Stimulated activated CD8-positive, alpha-beta memory T cell treated with anti-CD3 and anti-CD28 coated beads, Interleukin-7, amount 100 ng/mL, for 24 hours (primary cell): Measurements from ENCODE around the gene ZNF560.

Experiments
- DNase-seq: peaks from one replicate; pipeline ENCODE4 v3.0.0-alpha.2; 2020; ENCODE audit warnings: low read depth

Gene ZNF560

DNA sequence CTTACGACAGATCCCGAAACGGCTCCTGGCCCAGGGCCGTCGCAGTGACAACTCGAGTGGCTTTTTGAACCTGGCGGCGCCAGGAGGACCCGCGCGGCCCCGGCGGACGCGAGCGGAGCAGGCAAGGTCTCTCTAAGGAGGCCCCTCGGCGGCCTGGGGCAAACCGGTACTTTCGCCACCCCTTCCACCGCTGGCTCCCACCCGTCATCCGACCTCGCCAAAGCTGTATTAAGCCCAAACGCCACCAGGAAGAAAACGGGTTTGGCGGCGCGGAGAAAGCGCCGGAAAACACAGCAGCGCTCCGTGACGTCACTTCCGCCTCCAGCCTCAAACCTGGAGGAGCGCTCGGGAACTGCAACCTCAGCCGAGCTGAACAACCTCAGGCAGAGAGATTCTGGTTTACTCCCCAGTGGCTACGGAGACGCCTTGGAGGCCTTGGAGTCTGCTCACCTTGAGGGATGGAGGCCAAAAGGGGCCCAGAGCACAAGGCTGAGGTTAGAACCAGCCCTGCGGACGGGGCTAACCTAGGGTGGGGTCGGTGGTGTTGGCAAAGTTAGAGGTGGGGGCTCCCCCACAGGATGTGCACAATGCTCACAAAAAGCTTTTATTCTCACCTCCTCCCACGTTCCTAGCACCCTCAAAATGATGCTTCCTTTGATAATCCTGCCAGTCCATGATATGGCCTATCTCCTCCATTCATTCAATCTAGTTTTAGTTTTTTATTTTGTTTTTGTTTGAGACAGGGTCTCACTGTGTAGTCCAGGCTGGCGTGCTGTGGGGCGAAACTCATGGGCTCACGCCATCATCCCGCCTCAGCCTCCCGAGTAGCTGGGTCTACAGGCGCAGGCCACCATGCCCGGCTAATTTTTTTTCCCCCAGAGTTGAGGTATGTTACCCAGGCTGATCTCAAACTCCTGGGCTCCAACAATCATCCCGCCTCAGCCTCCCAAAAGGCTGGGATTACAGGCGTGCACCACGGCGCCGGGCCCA lies 62.8 kb downstream of the ZNF560 start, which contains the start of gene ZNF266:
Gene ZNF266 (minus strand): TSS at position 295 of the 990 bp plus-strand sequence. CDS start 15,484 bp downstream, outside the sequence.
- DNase-seq, result peak; percentile 87

- peak; percentile 33 for DNase-seq
Observed at GRCh38 chr19:9431475-9431874, 66.9 kb downstream of the ZNF560 start.

DNA sequence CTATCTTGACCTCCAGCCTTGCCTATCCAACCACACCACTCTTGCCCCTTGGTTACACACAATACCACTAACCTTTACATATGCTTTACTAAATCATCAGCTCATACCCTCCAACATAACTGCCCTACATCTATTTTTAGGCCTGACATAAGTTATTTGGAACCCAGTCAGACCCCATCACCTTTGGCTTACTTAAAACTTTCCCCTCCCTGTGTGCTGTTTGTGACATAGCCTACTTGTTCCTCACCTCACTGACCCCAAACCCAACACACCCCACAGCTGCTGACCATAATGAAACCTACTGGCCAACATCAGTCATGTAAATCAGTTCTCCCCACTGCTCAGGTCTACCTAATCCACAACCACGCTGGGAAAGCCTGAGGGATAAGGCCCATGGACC lies 68.0 kb downstream of the ZNF560 start:
- no peak for DNase-seq

- no peak for DNase-seq
Observed at GRCh38 chr19:9427941-9428340, 70.5 kb downstream of the ZNF560 start.
